ENCODE results near the gene SMARCA2. TPM values are rescaled to one million over a fixed set of nuclear protein-coding genes. Genes with fewer than 3 reads are reported as not detected.

Gene SMARCA2
- total RNA-seq, 1 experiment from 2014 or later: 5.5 TPM

- Histone ChIP-seq H3K4me3 (ENCODE audit: insufficient read depth, low read depth, low read length) (no peak overlapping the region), H3K27me3 (ENCODE audit: control insufficient read depth, insufficient read depth, low read length) (no peaks in the 10 kb centered on the region), H3K36me3 (replicated peaks; ENCODE audit: control insufficient read depth, insufficient read depth, low read length) (no peaks in the 10 kb centered on the region)
- DNase-seq: no peak
These were observed 177.3 kb downstream of the SMARCA2 start for GRCh38 chr9:2192356-2192979.

- no peaks in the 10 kb centered on the region for H3K36me3 ChIP-seq (replicated peaks; ENCODE audit: control insufficient read depth, insufficient read depth, low read length)
- no peaks in the 10 kb centered on the region for H3K27me3 ChIP-seq (ENCODE audit: control insufficient read depth, insufficient read depth, low read length)
- no peak overlapping the region for H3K4me3 ChIP-seq (ENCODE audit: insufficient read depth, low read depth, low read length)
- no peak for DNase-seq
These were observed 178.4 kb downstream of the SMARCA2 start for GRCh38 chr9:2193552-2193951.

GRCh38 chr9:2195211-2195610, 180.1 kb downstream of the SMARCA2 start:
- no peaks in the 10 kb centered on the region for H3K27me3 ChIP-seq (ENCODE audit: control insufficient read depth, insufficient read depth, low read length)
- H3K4me3 ChIP-seq (ENCODE audit: insufficient read depth, low read depth, low read length): no peak overlapping the region
- no peak for DNase-seq
- H3K36me3 ChIP-seq (replicated peaks; ENCODE audit: control insufficient read depth, insufficient read depth, low read length): no peaks in the 10 kb centered on the region

GRCh38 chr9:2196757-2197156, 181.6 kb downstream of the SMARCA2 start:
- Histone ChIP-seq H3K27me3 (ENCODE audit: control insufficient read depth, insufficient read depth, low read length) (no peaks in the 10 kb centered on the region), H3K36me3 (replicated peaks; ENCODE audit: control insufficient read depth, insufficient read depth, low read length) (no peaks in the 10 kb centered on the region), H3K4me3 (ENCODE audit: insufficient read depth, low read depth, low read length) (no peak overlapping the region)
- DNase-seq: no peak

- no peak for DNase-seq
- Histone ChIP-seq H3K27me3 (ENCODE audit: control insufficient read depth, insufficient read depth, low read length) (no peaks in the 10 kb centered on the region), H3K4me3 (ENCODE audit: insufficient read depth, low read depth, low read length) (no peak overlapping the region), H3K36me3 (replicated peaks; ENCODE audit: control insufficient read depth, insufficient read depth, low read length) (no peaks in the 10 kb centered on the region)
These were observed 183.9 kb downstream of the SMARCA2 start for GRCh38 chr9:2198956-2199635.

GRCh38 chr9:2199999-2200796, 185.1 kb downstream of the SMARCA2 start:
- no peak for DNase-seq
- no peaks in the 10 kb centered on the region for H3K27me3 ChIP-seq (ENCODE audit: control insufficient read depth, insufficient read depth, low read length)
- no peaks in the 10 kb centered on the region for H3K36me3 ChIP-seq (replicated peaks; ENCODE audit: control insufficient read depth, insufficient read depth, low read length)
- H3K4me3 ChIP-seq (ENCODE audit: insufficient read depth, low read depth, low read length): no peak overlapping the region

GRCh38 chr9:2208465-2208864, 193.3 kb downstream of the SMARCA2 start:
- no peak for DNase-seq

GRCh38 chr9:2208991-2209390, 193.8 kb downstream of the SMARCA2 start:
- Histone ChIP-seq H3K27me3 (ENCODE audit: control insufficient read depth, insufficient read depth, low read length) (no peaks in the 10 kb centered on the region), H3K4me3 (ENCODE audit: insufficient read depth, low read depth, low read length) (no peak overlapping the region), H3K36me3 (replicated peaks; ENCODE audit: control insufficient read depth, insufficient read depth, low read length) (no peaks in the 10 kb centered on the region)
- no peak for DNase-seq

More at GRCh38 chr9:2208465-2208864, 193.3 kb downstream of the SMARCA2 start:
- no peaks in the 10 kb centered on the region for H3K27me3 ChIP-seq (ENCODE audit: control insufficient read depth, insufficient read depth, low read length)
- H3K4me3 ChIP-seq (ENCODE audit: insufficient read depth, low read depth, low read length): no peak overlapping the region
- no peaks in the 10 kb centered on the region for H3K36me3 ChIP-seq (replicated peaks; ENCODE audit: control insufficient read depth, insufficient read depth, low read length)

- Histone ChIP-seq H3K27me3 (ENCODE audit: control insufficient read depth, insufficient read depth, low read length) (no peaks in the 10 kb centered on the region), H3K36me3 (replicated peaks; ENCODE audit: control insufficient read depth, insufficient read depth, low read length) (no peaks in the 10 kb centered on the region), H3K4me3 (ENCODE audit: insufficient read depth, low read depth, low read length) (no peak overlapping the region)
- DNase-seq: no peak
These were observed 194.3 kb downstream of the SMARCA2 start for GRCh38 chr9:2209400-2209799.

- no peak for DNase-seq
- Histone ChIP-seq H3K27me3 (ENCODE audit: control insufficient read depth, insufficient read depth, low read length) (no peaks in the 10 kb centered on the region), H3K36me3 (replicated peaks; ENCODE audit: control insufficient read depth, insufficient read depth, low read length) (no peaks in the 10 kb centered on the region), H3K4me3 (ENCODE audit: insufficient read depth, low read depth, low read length) (no peak overlapping the region)
These were observed 195.1 kb downstream of the SMARCA2 start for GRCh38 chr9:2210201-2210600.

GRCh38 chr9:2213830-2214468, 198.8 kb downstream of the SMARCA2 start:
- Histone ChIP-seq H3K4me3 (ENCODE audit: insufficient read depth, low read depth, low read length) (no peak overlapping the region), H3K27me3 (ENCODE audit: control insufficient read depth, insufficient read depth, low read length) (no peaks in the 10 kb centered on the region), H3K36me3 (replicated peaks; ENCODE audit: control insufficient read depth, insufficient read depth, low read length) (no peaks in the 10 kb centered on the region)
- DNase-seq: peak; percentile 18

- Histone ChIP-seq H3K27me3 (ENCODE audit: control insufficient read depth, insufficient read depth, low read length) (no peaks in the 10 kb centered on the region), H3K4me3 (ENCODE audit: insufficient read depth, low read depth, low read length) (no peak overlapping the region), H3K36me3 (replicated peaks; ENCODE audit: control insufficient read depth, insufficient read depth, low read length) (no peaks in the 10 kb centered on the region)
- no peak for DNase-seq
These were observed 199.6 kb downstream of the SMARCA2 start for GRCh38 chr9:2214707-2215106.

- no peak for DNase-seq
- H3K4me3 ChIP-seq (ENCODE audit: insufficient read depth, low read depth, low read length): no peak overlapping the region
- H3K36me3 ChIP-seq (replicated peaks; ENCODE audit: control insufficient read depth, insufficient read depth, low read length): no peaks in the 10 kb centered on the region
- no peaks in the 10 kb centered on the region for H3K27me3 ChIP-seq (ENCODE audit: control insufficient read depth, insufficient read depth, low read length)
These were observed 200.8 kb downstream of the SMARCA2 start for GRCh38 chr9:2215921-2216441.

- no peaks in the 10 kb centered on the region for H3K27me3 ChIP-seq (ENCODE audit: control insufficient read depth, insufficient read depth, low read length)
- no peak overlapping the region for H3K4me3 ChIP-seq (ENCODE audit: insufficient read depth, low read depth, low read length)
- DNase-seq: no peak
- no peaks in the 10 kb centered on the region for H3K36me3 ChIP-seq (replicated peaks; ENCODE audit: control insufficient read depth, insufficient read depth, low read length)
These were observed 201.4 kb downstream of the SMARCA2 start for GRCh38 chr9:2216591-2216990.
